Caco-2 (cell line): ENCODE data around the gene NFIA. TPM values are rescaled to one million over a fixed set of nuclear protein-coding genes. Genes with fewer than 3 reads are reported as not detected.
"Not testable (repeated sequence)": the region's sequence is repeated elsewhere in the genome, so short reads cannot be mapped to it uniquely, and the experiment has no call there.

Experiments used
- BruUV-seq: library from RNA; stranded (reverse); fragments of 400-500 nt; replicated peaks from 2 replicates; lab custom pipeline; 2021; lab: Mats Ljungman, UMichigan
- CTCF ChIA-PET: fragments of 300-600 bp; sonication (Branson Sonifier 250); formaldehyde crosslinking; loops from one replicate; lab custom pipeline; 2022; ENCODE audit warnings: antibody characterized with exemption; lab: Charles Lee
- POLR2A ChIA-PET: fragments of 300-600 bp; sonication (Branson Sonifier 250); formaldehyde crosslinking; loops from one replicate; lab custom pipeline; 2022; ENCODE audit warnings: antibody characterized with exemption; lab: Charles Lee
- DNase-seq, 2 experiments: peaks; one replicate each; pipeline versions ENCODE4 v3.0.0 to v3.0.0-alpha.2; 2020 to 2022
- H3K27me3 ChIP-seq: replicated peaks from 2 replicates; pipeline ENCODE4 v1.6.0; 2011; ENCODE audit warnings: low read length; ENCODE audit not compliant: control insufficient read depth, insufficient read depth
- H3K36me3 ChIP-seq: 2 replicates; pipeline ENCODE4 v1.5.1; 2011; ENCODE audit warnings: low read length; ENCODE audit not compliant: control insufficient read depth, insufficient read depth
- H3K4me1 ChIP-seq: fragments of 250-450 bp; sonication (Bioruptor Pico); 2 replicates; pipeline ENCODE4 v1.5.1; 2020; ENCODE audit warnings: mild to moderate bottlenecking
- H3K4me3 ChIP-seq: 2 replicates; pipeline ENCODE4 v1.5.1; 2011; ENCODE audit warnings: low read depth, mild to moderate bottlenecking, control low read depth, low read length
- H3K9me3 ChIP-seq: fragments of 250-450 bp; sonication (Bioruptor Pico); 2 replicates; pipeline ENCODE4 v1.5.1; 2020; ENCODE audit warnings: mild to moderate bottlenecking, moderate library complexity
- H3K27ac Mint-ChIP-seq: one replicate; pipeline ENCODE4 v1.8.0; 2022; ENCODE audit warnings: mixed read lengths; ENCODE audit not compliant: unreplicated experiment
- H3K27me3 Mint-ChIP-seq: one replicate; pipeline ENCODE4 v1.8.0; 2022; ENCODE audit warnings: mixed read lengths; ENCODE audit not compliant: insufficient read depth, unreplicated experiment
- H3K36me3 Mint-ChIP-seq: one replicate; pipeline ENCODE4 v1.8.0; 2022; ENCODE audit warnings: mild to moderate bottlenecking, mixed read lengths; ENCODE audit not compliant: insufficient read depth, unreplicated experiment
- H3K4me1 Mint-ChIP-seq: one replicate; pipeline ENCODE4 v1.8.0; 2022; ENCODE audit warnings: low read depth, mixed read lengths; ENCODE audit not compliant: unreplicated experiment
- H3K4me3 Mint-ChIP-seq: one replicate; pipeline ENCODE4 v1.8.0; 2022; ENCODE audit warnings: mild to moderate bottlenecking, moderate library complexity, mixed read lengths; ENCODE audit not compliant: unreplicated experiment
- H3K9me3 Mint-ChIP-seq: one replicate; pipeline ENCODE4 v1.8.0; 2022; ENCODE audit warnings: mixed read lengths; ENCODE audit not compliant: unreplicated experiment
- intact Hi-C: fragments of 100-400 bp; cut with micrococcal nuclease; formaldehyde crosslinking; loops from one replicate; pipeline ENCODE4 v1.10.0; 2022; ENCODE audit not compliant: unreplicated experiment
- total RNA-seq: library from RNA; stranded (reverse); gene quantifications from 2 replicates; pipeline ENCODE4 v1.2.3, GENCODE V29; 2022
- TF ChIP-seq, protein P1 (sequence below), 2 experiments: fragments of 200-600 bp in 1 of 2; IDR thresholded peaks; 1 replicate in 1 of 2; 2 replicates in 1 of 2; pipeline versions ENCODE4 v1.5.1 to v1.8.0; 2011 to 2022; ENCODE audit warnings: antibody characterized with exemption in 1 of 2, control low read depth in 1 of 2, inconsistent platforms in 1 of 2, low read depth in 1 of 2, low read length in 1 of 2, mild to moderate bottlenecking in 1 of 2, moderate library complexity in 1 of 2; ENCODE audit not compliant: insufficient read depth in 1 of 2, severe bottlenecking in 1 of 2, unreplicated experiment in 1 of 2

NFIA gene
- total RNA-seq, 1 experiment from 2014 or later: 1.4 TPM

DNA sequence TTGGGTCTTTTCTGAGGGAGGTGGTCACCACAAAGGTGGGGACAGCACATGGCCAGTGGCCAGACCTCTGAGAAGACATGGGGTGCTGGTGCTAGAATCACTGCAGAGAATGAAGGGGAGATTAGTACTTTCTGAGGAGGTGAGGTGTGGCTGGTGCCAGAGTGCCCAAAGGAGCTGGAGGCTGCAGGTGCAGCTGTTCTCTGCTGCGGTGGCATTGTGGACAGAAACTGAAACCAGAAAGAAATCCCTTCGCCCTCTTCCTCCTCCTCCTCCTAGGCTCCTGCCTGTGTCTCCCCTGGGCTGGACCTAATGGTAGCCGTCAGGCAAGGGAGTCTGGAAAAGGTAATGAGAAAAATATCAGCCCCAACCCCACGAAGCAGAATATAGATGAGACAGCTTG is 380.9 kb downstream of the NFIA start:
- H3K4me3 Mint-ChIP-seq: no peak overlapping the region

DNA sequence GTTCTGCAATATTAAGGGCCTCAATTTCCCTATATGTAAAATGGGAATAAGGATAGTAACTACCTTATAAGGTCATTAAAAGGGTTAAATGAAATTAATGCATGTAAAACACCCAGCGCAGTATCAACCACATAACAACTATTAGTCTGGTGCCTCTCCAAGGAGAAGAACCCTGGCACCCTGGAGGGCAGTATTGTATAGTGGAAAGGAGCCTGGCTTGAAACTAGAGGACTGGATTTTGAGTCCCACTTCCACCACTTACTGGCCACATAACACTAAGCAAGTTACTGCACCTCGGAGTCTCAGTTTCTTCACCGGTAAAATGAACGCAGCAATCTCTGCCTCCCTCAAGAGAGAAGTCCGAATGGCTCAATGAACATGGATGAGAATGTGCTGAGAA is 385.5 kb downstream of the NFIA start:
- intact Hi-C loops, H3K4me1 Mint-ChIP-seq, H3K9me3 Mint-ChIP-seq: not testable (repeated sequence)

More for the DNA sequence above, 380.9 kb downstream of the NFIA start:
- no peaks in the 10 kb centered on the region for H3K27me3 Mint-ChIP-seq
- no TSS peak for BruUV-seq
- DNase-seq: no peak
- no peaks in the 10 kb centered on the region for H3K36me3 ChIP-seq
- H3K27me3 ChIP-seq: no peaks in the 10 kb centered on the region
- H3K36me3 Mint-ChIP-seq: no peaks in the 10 kb centered on the region
- CTCF ChIA-PET: no interaction called here
- no peaks in the 10 kb centered on the region for H3K9me3 ChIP-seq
- POLR2A ChIA-PET: no interaction called here
- H3K9me3 Mint-ChIP-seq: no peaks in the 10 kb centered on the region
- H3K4me1 ChIP-seq: no peaks in the 10 kb centered on the region
- TF ChIP-seq, protein P1, sequence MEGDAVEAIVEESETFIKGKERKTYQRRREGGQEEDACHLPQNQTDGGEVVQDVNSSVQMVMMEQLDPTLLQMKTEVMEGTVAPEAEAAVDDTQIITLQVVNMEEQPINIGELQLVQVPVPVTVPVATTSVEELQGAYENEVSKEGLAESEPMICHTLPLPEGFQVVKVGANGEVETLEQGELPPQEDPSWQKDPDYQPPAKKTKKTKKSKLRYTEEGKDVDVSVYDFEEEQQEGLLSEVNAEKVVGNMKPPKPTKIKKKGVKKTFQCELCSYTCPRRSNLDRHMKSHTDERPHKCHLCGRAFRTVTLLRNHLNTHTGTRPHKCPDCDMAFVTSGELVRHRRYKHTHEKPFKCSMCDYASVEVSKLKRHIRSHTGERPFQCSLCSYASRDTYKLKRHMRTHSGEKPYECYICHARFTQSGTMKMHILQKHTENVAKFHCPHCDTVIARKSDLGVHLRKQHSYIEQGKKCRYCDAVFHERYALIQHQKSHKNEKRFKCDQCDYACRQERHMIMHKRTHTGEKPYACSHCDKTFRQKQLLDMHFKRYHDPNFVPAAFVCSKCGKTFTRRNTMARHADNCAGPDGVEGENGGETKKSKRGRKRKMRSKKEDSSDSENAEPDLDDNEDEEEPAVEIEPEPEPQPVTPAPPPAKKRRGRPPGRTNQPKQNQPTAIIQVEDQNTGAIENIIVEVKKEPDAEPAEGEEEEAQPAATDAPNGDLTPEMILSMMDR (IDR thresholded peaks at IDR 0.05; ENCODE audit: insufficient read depth in 1 of 2, low read depth in 1 of 2, low read length in 1 of 2, severe bottlenecking in 1 of 2, unreplicated experiment in 1 of 2): no peak
- intact Hi-C loops: no loop called here
- no peak overlapping the region for H3K4me3 ChIP-seq
- H3K4me1 Mint-ChIP-seq: no peaks in the 10 kb centered on the region
- no peak overlapping the region for H3K27ac Mint-ChIP-seq

DNA sequence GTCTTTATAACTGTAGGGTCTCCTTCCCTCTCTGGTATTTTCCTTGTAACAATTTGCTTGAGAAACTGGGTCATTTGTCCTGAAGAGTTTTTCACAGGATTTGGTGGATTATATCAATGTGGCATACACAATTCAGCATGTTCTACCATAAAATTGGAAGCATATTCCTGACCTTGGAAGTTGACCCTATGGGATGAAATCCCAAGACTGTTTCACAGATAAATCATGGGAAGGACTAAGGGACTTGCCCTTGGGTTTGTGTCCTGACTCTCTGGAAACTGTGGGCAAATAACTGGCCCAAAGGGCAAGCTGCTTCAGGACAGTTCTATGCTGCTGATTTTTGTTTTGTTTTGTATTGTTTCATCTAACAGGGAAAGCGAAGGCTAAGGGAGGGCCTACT is 387.0 kb downstream of the NFIA start:
- DNase-seq: no peak
- no peak overlapping the region for H3K27ac Mint-ChIP-seq
- intact Hi-C loops: no loop called here
- TF ChIP-seq, protein P1 (IDR thresholded peaks at IDR 0.05; ENCODE audit: insufficient read depth in 1 of 2, low read depth in 1 of 2, low read length in 1 of 2, severe bottlenecking in 1 of 2, unreplicated experiment in 1 of 2): no peak
- no peaks in the 10 kb centered on the region for H3K27me3 ChIP-seq
- POLR2A ChIA-PET: no interaction called here
- no TSS peak for BruUV-seq
- CTCF ChIA-PET: no interaction called here
- no peaks in the 10 kb centered on the region for H3K36me3 ChIP-seq
- H3K4me1 ChIP-seq: no peaks in the 10 kb centered on the region
- H3K4me1 Mint-ChIP-seq: no peaks in the 10 kb centered on the region
- H3K27me3 Mint-ChIP-seq: no peaks in the 10 kb centered on the region
- H3K4me3 ChIP-seq: no peak overlapping the region
- no peaks in the 10 kb centered on the region for H3K9me3 ChIP-seq
- H3K4me3 Mint-ChIP-seq: no peak overlapping the region
- no peaks in the 10 kb centered on the region for H3K9me3 Mint-ChIP-seq
- H3K36me3 Mint-ChIP-seq: no peaks in the 10 kb centered on the region

More for the DNA sequence above, 385.5 kb downstream of the NFIA start:
- CTCF ChIA-PET, POLR2A ChIA-PET, DNase-seq, H3K4me1 ChIP-seq, H3K36me3 ChIP-seq, H3K27me3 Mint-ChIP-seq, H3K27ac Mint-ChIP-seq, H3K27me3 ChIP-seq, BruUV-seq, H3K4me3 Mint-ChIP-seq, H3K4me3 ChIP-seq, H3K36me3 Mint-ChIP-seq, H3K9me3 ChIP-seq: not testable (repeated sequence)

DNA sequence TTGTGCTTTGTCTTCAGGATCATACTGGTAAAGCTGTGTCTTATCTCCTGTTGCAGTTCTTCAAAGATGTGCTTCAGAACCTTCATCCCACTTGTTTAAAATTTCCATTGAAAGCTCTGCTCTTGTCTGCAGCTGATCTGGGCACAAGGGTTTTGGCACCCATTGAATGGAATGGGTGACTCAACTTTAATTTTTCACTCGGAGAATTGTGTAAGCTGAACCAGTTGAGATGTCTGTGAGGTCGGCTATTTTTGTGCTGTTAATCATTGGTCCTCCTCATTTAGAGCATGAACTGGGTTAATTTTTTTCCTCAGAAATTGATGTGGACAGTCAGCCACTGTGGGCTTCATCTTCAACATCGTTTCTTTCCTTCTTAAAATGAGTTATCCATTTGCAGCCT is 390.5 kb downstream of the NFIA start:
- Histone ChIP-seq H3K27me3 (no peaks in the 10 kb centered on the region), H3K9me3 (no peaks in the 10 kb centered on the region), H3K36me3 (no peaks in the 10 kb centered on the region), H3K4me3 (no peak overlapping the region), H3K4me1 (no peaks in the 10 kb centered on the region)
- ChIA-PET CTCF (interaction anchor here (0.6 kb wide), 1 partner anchor 11 kb away, joined by 3 read pairs; no protein-coding TSS in a partner anchor), POLR2A (no interaction called here)
- no peak for DNase-seq
- no peak overlapping the region for H3K4me3 Mint-ChIP-seq
- no peaks in the 10 kb centered on the region for H3K4me1 Mint-ChIP-seq
- no peaks in the 10 kb centered on the region for H3K27me3 Mint-ChIP-seq
- no TSS peak for BruUV-seq
- intact Hi-C loops: no loop called here
- no peaks in the 10 kb centered on the region for H3K36me3 Mint-ChIP-seq
- H3K9me3 Mint-ChIP-seq: no peaks in the 10 kb centered on the region
- H3K27ac Mint-ChIP-seq: no peak overlapping the region
- TF ChIP-seq, protein P1 (IDR thresholded peaks at IDR 0.05; ENCODE audit: insufficient read depth in 1 of 2, low read depth in 1 of 2, low read length in 1 of 2, severe bottlenecking in 1 of 2, unreplicated experiment in 1 of 2): no peak
